ENCODE data around the gene SEC61B. TPM values are rescaled to one million over a fixed set of nuclear protein-coding genes. Genes with fewer than 3 reads are reported as not detected.
"Not testable (repeated sequence)": the region's sequence is repeated elsewhere in the genome, so short reads cannot be mapped to it uniquely, and the experiment has no call there.

SEC61B gene
- total and polyA plus RNA-seq, 2 donors (not counting 3 experiments of a cell fraction or from before 2014, with no cell fraction given) = 242 to 594 TPM

DNA sequence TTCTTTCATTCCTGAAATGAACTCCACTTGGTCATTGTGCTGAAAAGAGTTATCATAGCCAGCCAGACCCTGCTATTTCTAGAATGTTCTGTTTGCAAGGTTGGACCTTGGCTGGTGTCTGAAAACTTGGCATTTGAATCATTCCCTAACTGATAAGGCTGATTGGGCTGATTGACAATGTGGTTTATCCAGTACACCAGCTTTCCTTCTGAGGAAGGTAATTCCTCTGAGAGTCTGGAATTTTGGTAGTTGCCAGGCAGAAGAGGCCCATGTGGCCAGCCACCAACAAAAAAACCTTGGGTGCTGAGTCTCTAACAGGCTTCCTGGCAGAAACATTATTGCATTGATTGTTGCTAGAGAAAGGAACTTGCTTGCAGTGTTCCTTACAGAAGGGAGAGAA, 15.3 kb downstream of the SEC61B start:
- Histone ChIP-seq H3K36me3 (ENCODE audit: control insufficient read depth in 2 of 2, extremely low read depth in 1 of 2, insufficient read depth in 2 of 2, low read length in 2 of 2) (no peaks in the 10 kb centered on the region), H3K9me3 (replicated peaks; ENCODE audit: control insufficient read depth, insufficient read depth, low read length) (no peaks in the 10 kb centered on the region), H4K20me1 (replicated peaks; ENCODE audit: control insufficient read depth, extremely low read depth, insufficient read depth, low read length) (no peaks in the 10 kb centered on the region), H3K4me1 (ENCODE audit: control insufficient read depth, extremely low read depth, insufficient read depth, low read length) (no peaks in the 10 kb centered on the region), H3K27ac (ENCODE audit: insufficient read depth, low read depth, low read length) (no peak overlapping the region), H3K79me2 (ENCODE audit: control insufficient read depth, insufficient read depth, low read length) (no peaks in the 10 kb centered on the region), H3K9ac (replicated peaks; ENCODE audit: extremely low read depth, insufficient read depth, low read length) (no peak overlapping the region), H3K4me2 (ENCODE audit: insufficient read depth, low read length) (no peak overlapping the region), H3K9me1 (replicated peaks; ENCODE audit: control insufficient read depth, extremely low read depth, insufficient read depth, low read length) (no peaks in the 10 kb centered on the region), H3K4me3 (replicated peaks in 1 of 3; ENCODE audit: insufficient read depth in 1 of 3, low read depth in 1 of 3, low read length in 3 of 3) (no peak overlapping the region), H2AFZ (ENCODE audit: low read depth, low read length) (no peak overlapping the region), H3K27me3 (ENCODE audit: control insufficient read depth in 2 of 2, insufficient read depth in 2 of 2, low read length in 2 of 2) (no peaks in the 10 kb centered on the region)
- POLR2A ChIA-PET = no interaction called here
- CTCF ChIA-PET = no interaction called here
- FAIRE-seq = no peak
- intact Hi-C loops (cut with micrococcal nuclease) (no loop called here), dilution Hi-C loops (cut with MboI; ENCODE audit: extremely low pct_ligation_motif_present, low sequenced_read_pairs) (no loop called here)
- TF ChIP-seq, protein P1, sequence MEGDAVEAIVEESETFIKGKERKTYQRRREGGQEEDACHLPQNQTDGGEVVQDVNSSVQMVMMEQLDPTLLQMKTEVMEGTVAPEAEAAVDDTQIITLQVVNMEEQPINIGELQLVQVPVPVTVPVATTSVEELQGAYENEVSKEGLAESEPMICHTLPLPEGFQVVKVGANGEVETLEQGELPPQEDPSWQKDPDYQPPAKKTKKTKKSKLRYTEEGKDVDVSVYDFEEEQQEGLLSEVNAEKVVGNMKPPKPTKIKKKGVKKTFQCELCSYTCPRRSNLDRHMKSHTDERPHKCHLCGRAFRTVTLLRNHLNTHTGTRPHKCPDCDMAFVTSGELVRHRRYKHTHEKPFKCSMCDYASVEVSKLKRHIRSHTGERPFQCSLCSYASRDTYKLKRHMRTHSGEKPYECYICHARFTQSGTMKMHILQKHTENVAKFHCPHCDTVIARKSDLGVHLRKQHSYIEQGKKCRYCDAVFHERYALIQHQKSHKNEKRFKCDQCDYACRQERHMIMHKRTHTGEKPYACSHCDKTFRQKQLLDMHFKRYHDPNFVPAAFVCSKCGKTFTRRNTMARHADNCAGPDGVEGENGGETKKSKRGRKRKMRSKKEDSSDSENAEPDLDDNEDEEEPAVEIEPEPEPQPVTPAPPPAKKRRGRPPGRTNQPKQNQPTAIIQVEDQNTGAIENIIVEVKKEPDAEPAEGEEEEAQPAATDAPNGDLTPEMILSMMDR (IDR thresholded peaks at IDR 0.05; ENCODE audit: extremely low read depth in 1 of 2, insufficient read depth in 1 of 2, low read depth in 1 of 2, low read length in 2 of 2) = no peak
- TF ChIP-seq EZH2 (IDR thresholded peaks at IDR 0.05; ENCODE audit: borderline replicate concordance, low read depth, low read length, severe bottlenecking) (no peak), POLR2A (IDR thresholded peaks at IDR 0.05; ENCODE audit: low read depth, low read length) (no peak), JUN (IDR thresholded peaks at IDR 0.05; ENCODE audit: borderline replicate concordance, insufficient read depth, insufficient read length, low read depth) (no peak), MYC (IDR thresholded peaks at IDR 0.05; ENCODE audit: low read depth, low read length) (no peak), FOS (IDR thresholded peaks at IDR 0.05; ENCODE audit: borderline replicate concordance, insufficient read depth, low read length) (no peak), POLR2AphosphoS5 (IDR thresholded peaks at IDR 0.05; ENCODE audit: insufficient read depth, low read depth, low read length) (no peak), GATA2 (IDR thresholded peaks at IDR 0.05; ENCODE audit: insufficient read depth, insufficient read length, low read depth, low read length) (no peak)
- TF ChIP-seq, protein P2, sequence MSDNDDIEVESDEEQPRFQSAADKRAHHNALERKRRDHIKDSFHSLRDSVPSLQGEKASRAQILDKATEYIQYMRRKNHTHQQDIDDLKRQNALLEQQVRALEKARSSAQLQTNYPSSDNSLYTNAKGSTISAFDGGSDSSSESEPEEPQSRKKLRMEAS (IDR thresholded peaks at IDR 0.05; ENCODE audit: insufficient read depth, insufficient read length) = no peak
- DNase-seq (ENCODE audit: low read depth, low spot score) = no peak
- BruUV-seq (replicated peaks) = no TSS peak

DNA sequence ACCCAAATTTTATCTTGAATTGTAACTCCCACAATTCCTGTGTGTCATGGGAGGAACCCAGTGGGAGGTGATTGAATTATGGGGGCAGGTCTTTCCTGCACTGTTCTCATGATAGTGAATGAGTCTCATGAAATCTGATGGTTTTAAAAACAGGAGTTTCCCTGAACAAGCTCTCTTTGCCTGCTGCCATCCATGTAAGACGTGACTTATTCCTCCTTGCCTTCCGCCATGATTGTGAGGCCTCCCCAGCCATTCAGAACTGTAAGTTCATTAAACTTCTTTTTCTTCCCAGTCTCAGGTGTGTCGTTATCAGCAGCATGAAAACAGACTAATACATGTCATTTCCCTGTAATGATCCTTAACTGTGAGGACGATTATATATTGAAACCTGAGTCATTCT, 15.8 kb downstream of the SEC61B start:
- H3K27ac ChIP-seq (ENCODE audit: insufficient read depth, low read depth, low read length); FAIRE-seq; DNase-seq (ENCODE audit: low read depth, low spot score); H3K4me1 ChIP-seq (ENCODE audit: control insufficient read depth, extremely low read depth, insufficient read depth, low read length); H3K9me3 ChIP-seq (replicated peaks; ENCODE audit: control insufficient read depth, insufficient read depth, low read length); H4K20me1 ChIP-seq (replicated peaks; ENCODE audit: control insufficient read depth, extremely low read depth, insufficient read depth, low read length); H2AFZ ChIP-seq (ENCODE audit: low read depth, low read length); H3K4me3 ChIP-seq (replicated peaks in 1 of 3; ENCODE audit: insufficient read depth in 1 of 3, low read depth in 1 of 3, low read length in 3 of 3); intact Hi-C loops (cut with micrococcal nuclease); H3K36me3 ChIP-seq (ENCODE audit: control insufficient read depth in 2 of 2, extremely low read depth in 1 of 2, insufficient read depth in 2 of 2, low read length in 2 of 2); H3K79me2 ChIP-seq (ENCODE audit: control insufficient read depth, insufficient read depth, low read length); H3K9me1 ChIP-seq (replicated peaks; ENCODE audit: control insufficient read depth, extremely low read depth, insufficient read depth, low read length); H3K9ac ChIP-seq (replicated peaks; ENCODE audit: extremely low read depth, insufficient read depth, low read length); CTCF ChIA-PET; dilution Hi-C loops (cut with MboI; ENCODE audit: extremely low pct_ligation_motif_present, low sequenced_read_pairs); H3K4me2 ChIP-seq (ENCODE audit: insufficient read depth, low read length); POLR2A ChIA-PET; H3K27me3 ChIP-seq (ENCODE audit: control insufficient read depth in 2 of 2, insufficient read depth in 2 of 2, low read length in 2 of 2); BruUV-seq (replicated peaks): not testable (repeated sequence)

Measured in endothelial cell of umbilical vein (primary cell).